ENCODE results near the gene C17orf50. TPM values are rescaled to one million over a fixed set of nuclear protein-coding genes. Genes with fewer than 3 reads are reported as not detected.
A peak's percentile ranks its signal among the peaks of the same experiment; 100 is the strongest.

The C17orf50 gene
- total and polyA plus RNA-seq, 2 of the 13 experiments (the other 11 are each of a cell fraction or from before 2014, with no cell fraction given) = not detected

DNA sequence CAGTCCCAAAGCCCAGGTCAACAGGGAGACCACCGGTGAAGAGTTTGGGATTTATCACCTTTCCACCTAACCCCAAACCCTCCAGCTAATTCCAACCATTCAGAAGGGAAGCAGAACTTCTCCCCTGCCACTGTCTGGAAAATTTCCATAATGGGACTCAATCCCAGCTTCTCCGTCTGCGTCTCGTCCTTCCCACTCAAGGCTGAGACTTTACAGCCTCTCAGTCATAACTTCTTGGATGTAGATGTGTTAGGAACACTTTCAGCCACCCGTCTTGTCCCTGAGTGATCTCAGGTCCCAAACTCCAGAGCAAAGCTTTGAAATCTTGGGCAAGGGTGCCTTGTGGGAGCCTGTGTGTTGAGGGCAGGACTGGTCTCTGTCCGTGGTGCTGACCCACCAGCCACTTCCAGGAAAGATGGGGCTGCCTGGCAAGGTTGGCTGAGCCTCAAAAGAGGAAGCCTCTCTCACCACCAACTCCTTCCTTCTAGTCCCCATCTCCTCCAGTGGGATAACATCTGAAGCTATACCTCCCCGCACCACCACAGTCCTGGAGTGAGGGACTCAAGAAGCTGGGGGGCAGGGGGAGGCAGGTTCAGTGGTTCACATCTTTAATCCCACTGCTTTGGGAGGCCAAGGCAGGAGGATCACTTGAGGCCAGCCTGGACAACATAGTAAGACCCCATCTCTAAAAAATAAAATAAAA lies 16.9 kb upstream of the C17orf50 start (continued):
- TF ChIP-seq ZKSCAN5 (CRISPR knock-in tag; IDR thresholded peaks at IDR 0.05) (no peak), NFIB (CRISPR knock-in tag; IDR thresholded peaks at IDR 0.05; ENCODE audit: borderline replicate concordance) (no peak), NCOA5 (CRISPR knock-in tag; IDR thresholded peaks at IDR 0.05) (no peak), ZFP1 (CRISPR knock-in tag; IDR thresholded peaks at IDR 0.05) (no peak), THAP8 (CRISPR knock-in tag; IDR thresholded peaks at IDR 0.05; ENCODE audit: borderline replicate concordance) (no peak), EHMT2 (IDR thresholded peaks at IDR 0.05; ENCODE audit: borderline replicate concordance, low read depth, low read length) (peak; percentile 89), ZNF3 (CRISPR knock-in tag; IDR thresholded peaks at IDR 0.05) (no peak), ZNF614 (CRISPR knock-in tag; IDR thresholded peaks at IDR 0.05; ENCODE audit: borderline replicate concordance) (no peak), ARNTL (CRISPR knock-in tag; IDR thresholded peaks at IDR 0.05) (0 out of 2 replicates have a peak, but pooled peaks have one; percentile 22), TEAD3 (CRISPR knock-in tag; optimal IDR thresholded peaks at IDR 0.05; ENCODE audit: borderline replicate concordance) (no peak), REST (IDR thresholded peaks at IDR 0.05; ENCODE audit: borderline replicate concordance in 1 of 2, low read depth in 1 of 2, low read length in 2 of 2) (peak; percentile 95), ZFP36L2 (CRISPR knock-in tag; IDR thresholded peaks at IDR 0.05) (no peak), ISX (CRISPR knock-in tag; conservative IDR thresholded peaks at IDR 0.05) (no peak), AGO2 (optimal IDR thresholded peaks at IDR 0.05; ENCODE audit: low read depth, low read length) (no peak), ERF (CRISPR knock-in tag; IDR thresholded peaks at IDR 0.05) (0 out of 2 replicates have a peak, but pooled peaks have one; percentile 22), ZNF83 (CRISPR knock-in tag; IDR thresholded peaks at IDR 0.05; ENCODE audit: borderline replicate concordance) (no peak), SALL1 (CRISPR knock-in tag; IDR thresholded peaks at IDR 0.05) (peak; percentile 59), HDAC2 (CRISPR knock-in tag; IDR thresholded peaks at IDR 0.05) (0 out of 2 replicates have a peak, but pooled peaks have one; percentile 40), PREB (CRISPR knock-in tag; IDR thresholded peaks at IDR 0.05) (no peak)
- TF ChIP-seq, protein P1, sequence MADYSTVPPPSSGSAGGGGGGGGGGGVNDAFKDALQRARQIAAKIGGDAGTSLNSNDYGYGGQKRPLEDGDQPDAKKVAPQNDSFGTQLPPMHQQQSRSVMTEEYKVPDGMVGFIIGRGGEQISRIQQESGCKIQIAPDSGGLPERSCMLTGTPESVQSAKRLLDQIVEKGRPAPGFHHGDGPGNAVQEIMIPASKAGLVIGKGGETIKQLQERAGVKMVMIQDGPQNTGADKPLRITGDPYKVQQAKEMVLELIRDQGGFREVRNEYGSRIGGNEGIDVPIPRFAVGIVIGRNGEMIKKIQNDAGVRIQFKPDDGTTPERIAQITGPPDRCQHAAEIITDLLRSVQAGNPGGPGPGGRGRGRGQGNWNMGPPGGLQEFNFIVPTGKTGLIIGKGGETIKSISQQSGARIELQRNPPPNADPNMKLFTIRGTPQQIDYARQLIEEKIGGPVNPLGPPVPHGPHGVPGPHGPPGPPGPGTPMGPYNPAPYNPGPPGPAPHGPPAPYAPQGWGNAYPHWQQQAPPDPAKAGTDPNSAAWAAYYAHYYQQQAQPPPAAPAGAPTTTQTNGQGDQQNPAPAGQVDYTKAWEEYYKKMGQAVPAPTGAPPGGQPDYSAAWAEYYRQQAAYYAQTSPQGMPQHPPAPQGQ (CRISPR knock-in tag; IDR thresholded peaks at IDR 0.05; ENCODE audit: borderline replicate concordance) = no peak
